AG09309 (cell line): Measurements from ENCODE around the gene FXR2.

Experiments
- DNase-seq: peaks from one replicate; pipeline ENCODE4 v3.0.0-alpha.2; 2010; ENCODE audit warnings: low read depth
- H3K4me3 ChIP-seq: 2 replicates; pipeline ENCODE4 v1.5.1; 2011; ENCODE audit warnings: mild to moderate bottlenecking, low read depth, low read length, moderate library complexity; ENCODE audit not compliant: control insufficient read depth
- CTCF ChIP-seq: IDR thresholded peaks from 2 replicates; pipeline ENCODE4 v1.5.1; 2011; ENCODE audit warnings: mild to moderate bottlenecking, low read depth, low read length, inconsistent platforms; ENCODE audit not compliant: insufficient read depth, control insufficient read depth; ENCODE audit errors: missing control alignments

Gene FXR2

GRCh38 chr17:7557147-7557764, 57.4 kb downstream of the FXR2 start:
- TF ChIP-seq CTCF = no peak
- DNase-seq = no peak

GRCh38 chr17:7556627-7557026, 58.1 kb downstream of the FXR2 start:
- TF ChIP-seq CTCF = no peak
- DNase-seq = no peak
- no peak overlapping the region for H3K4me3 ChIP-seq

More at GRCh38 chr17:7557147-7557764, 57.4 kb downstream of the FXR2 start:
- no peak overlapping the region for H3K4me3 ChIP-seq

- peak; percentile 23 for TF ChIP-seq CTCF
- no peak overlapping the region for H3K4me3 ChIP-seq
- DNase-seq = no peak
Observed at GRCh38 chr17:7555320-7555948, 59.3 kb downstream of the FXR2 start.

GRCh38 chr17:7553356-7553755, 61.3 kb downstream of the FXR2 start:
- no peak for TF ChIP-seq CTCF
- H3K4me3 ChIP-seq = no peak overlapping the region
- DNase-seq = no peak

- TF ChIP-seq CTCF = no peak
- no peak for DNase-seq
- H3K4me3 ChIP-seq = no peak overlapping the region
Observed at GRCh38 chr17:7552621-7553051, 62.1 kb downstream of the FXR2 start.

GRCh38 chr17:7551396-7551795, 63.3 kb downstream of the FXR2 start:
- no peak for DNase-seq
- H3K4me3 ChIP-seq = no peak overlapping the region
- no peak for TF ChIP-seq CTCF
